HG02798 (cell line): ENCODE data around the gene GINS2.

Source experiments
- ATAC-seq: cut with Tn5 transposase; IDR thresholded peaks from one replicate; pipeline ENCODE4 v1.9.1; 2021; ENCODE audit warnings: mild to moderate bottlenecking; ENCODE audit not compliant: unreplicated experiment, poor library complexity

The GINS2 gene

GRCh38 chr16:85632709-85633437 is 55.9 kb downstream of the GINS2 start:
- ATAC-seq: no peak

DNA sequence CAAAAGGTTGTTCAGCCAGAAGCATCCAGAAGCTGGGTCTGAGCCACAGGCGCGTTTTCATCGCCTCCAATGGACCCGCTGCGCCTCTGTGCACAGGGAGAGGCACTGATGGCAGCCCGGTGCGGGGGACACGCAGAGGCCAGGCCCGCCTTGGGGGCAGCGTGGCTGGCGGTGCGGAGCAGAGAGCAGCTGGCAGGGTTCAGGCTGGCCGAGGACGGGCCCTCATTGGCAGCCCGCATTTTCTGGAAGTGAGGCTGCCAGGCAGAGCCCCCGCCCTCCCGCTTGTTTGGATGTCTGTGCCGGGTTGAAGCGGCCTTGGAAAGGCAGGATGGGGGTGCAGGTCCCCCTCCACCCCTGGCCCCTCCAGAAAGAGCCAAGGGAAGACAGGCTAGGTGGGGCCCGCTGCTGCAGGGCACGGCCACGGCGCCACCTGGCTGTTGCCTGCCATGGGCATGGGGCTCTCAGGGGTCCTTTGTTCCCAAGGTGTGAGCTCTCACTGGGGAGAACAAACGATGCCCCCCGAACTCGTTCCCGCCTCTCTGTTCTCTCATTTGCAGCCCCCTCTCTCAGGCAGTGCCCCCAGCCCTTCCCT is 56.9 kb downstream of the GINS2 start:
- ATAC-seq: no peak

DNA sequence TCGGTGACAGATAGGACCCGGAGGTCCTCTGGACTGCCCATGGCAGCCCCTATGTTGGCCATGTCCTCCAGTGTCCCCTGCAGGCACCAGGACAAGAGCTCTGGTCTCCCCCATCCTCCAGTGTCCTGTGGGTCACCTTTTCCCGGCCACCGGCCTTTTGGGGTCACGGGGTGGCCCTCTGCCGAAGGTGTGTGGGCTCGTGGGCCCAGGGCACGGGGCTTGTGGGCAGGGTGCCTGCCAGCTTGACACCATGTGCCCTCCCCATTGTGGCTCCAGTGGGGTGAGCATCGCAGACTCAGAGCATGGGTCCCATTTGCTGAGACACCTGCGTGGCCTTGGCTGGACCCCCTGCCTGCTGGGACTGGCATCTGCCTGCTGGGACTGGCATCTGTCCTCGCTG is 57.5 kb downstream of the GINS2 start:
- no peak for ATAC-seq

- ATAC-seq: no peak
Observed at GRCh38 chr16:85629853-85630252, 58.9 kb downstream of the GINS2 start.

GRCh38 chr16:85629326-85629725 is 59.4 kb downstream of the GINS2 start:
- ATAC-seq: no peak

- ATAC-seq: no peak
Observed at GRCh38 chr16:85628645-85629044, 60.1 kb downstream of the GINS2 start.

- ATAC-seq: no peak
Observed at GRCh38 chr16:85628265-85628556, 60.5 kb downstream of the GINS2 start.

DNA sequence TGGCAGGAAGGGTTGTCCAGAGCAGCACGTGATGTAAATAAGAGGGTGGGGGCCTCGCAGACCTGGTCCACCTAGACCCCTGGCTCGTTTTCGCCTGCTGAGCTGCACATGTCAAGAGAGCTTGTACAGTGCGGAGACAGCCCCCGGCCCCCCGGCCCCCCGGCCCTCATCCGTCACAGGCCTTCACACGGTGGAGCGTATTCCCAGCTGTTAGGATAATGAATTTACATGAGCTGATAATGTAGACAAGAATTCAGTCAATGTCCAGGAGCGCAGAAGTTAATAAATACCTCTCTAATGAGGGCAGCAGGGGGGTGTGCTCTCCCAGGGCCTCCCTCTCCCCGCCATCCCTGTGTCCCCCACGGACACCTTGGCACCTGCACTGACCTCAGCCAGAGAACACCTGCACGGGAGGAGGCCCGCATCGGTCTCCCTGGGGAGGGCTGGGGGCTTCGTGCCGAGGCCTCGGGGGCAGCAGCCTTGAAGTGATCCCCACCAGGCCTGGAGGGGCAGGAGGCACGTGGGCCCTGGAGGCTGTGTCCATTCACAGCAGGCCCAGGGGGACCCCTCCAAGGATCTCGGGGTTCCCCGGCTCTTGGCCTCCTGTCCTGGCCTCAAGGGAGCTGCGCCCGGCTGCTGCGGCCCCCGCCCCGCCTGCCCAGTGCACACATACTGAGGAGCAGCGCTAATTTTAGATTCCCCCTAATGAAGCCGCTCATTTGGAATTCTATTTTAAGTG is 61.1 kb downstream of the GINS2 start:
- no peak for ATAC-seq

- ATAC-seq: no peak
Observed at GRCh38 chr16:85627089-85627488, 61.7 kb downstream of the GINS2 start.
